AG09319 (cell line): ENCODE results near the gene RNF17.

Experiments
- DNase-seq: peaks from one replicate; pipeline ENCODE4 v3.0.0-alpha.2; 2010; ENCODE audit warnings: low read depth; ENCODE audit errors: extremely low read depth
- CTCF ChIP-seq: IDR thresholded peaks from 2 replicates; pipeline ENCODE4 v1.5.1; 2011; ENCODE audit warnings: low read depth, mild to moderate bottlenecking, inconsistent platforms, low read length, moderate library complexity

RNF17 gene

DNA sequence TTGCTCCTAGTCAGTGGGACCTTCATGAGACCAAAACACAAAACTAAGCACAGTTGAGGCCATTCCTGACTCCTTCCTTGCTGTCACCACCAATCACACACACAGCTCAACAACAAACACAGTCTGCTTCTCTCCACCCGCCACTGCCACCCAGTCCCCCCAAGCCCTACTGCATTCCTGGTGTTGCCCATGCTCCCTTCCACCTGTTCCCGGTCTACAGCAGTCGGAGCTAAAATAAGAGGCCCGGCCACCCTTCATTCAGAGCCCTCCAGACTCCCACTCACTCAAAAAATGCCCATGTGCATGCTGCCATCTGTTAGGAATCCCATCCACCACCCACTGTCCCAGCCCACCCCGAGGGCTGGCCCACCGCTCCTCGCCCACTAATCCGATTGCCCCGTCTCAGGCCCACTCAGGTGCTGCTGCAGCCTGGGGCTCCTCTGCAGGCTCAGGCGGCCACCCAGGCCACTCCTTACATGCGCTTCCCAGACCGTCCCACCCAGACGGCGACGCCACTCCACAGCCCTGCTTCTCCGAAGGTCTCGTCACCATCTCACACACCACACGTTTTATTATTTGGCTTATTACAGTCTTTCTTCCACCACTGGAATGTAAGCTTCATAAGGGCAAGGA is 127.6 kb downstream of the RNF17 start:
- no peak for DNase-seq
- TF ChIP-seq CTCF, result no peak

DNA sequence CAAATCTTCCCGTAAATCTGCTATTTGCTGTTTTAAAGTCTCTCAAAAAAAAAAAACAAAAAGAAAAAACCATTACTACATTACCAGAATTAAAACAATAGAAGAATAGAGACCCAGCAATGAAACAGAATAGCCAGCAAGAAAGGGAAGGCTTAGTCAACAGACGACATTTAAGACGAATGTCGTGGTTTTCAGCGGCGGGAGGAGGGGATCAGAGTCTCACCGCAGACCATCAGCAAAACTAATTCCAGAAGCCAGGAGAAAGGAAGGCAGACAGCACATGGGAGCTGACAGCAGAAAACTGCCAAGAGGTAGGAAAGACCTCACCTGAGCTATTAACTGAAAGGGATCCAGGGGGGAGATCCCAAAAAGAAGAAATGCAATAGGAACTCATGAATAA is 128.9 kb downstream of the RNF17 start:
- no peak for TF ChIP-seq CTCF
- no peak for DNase-seq

DNA sequence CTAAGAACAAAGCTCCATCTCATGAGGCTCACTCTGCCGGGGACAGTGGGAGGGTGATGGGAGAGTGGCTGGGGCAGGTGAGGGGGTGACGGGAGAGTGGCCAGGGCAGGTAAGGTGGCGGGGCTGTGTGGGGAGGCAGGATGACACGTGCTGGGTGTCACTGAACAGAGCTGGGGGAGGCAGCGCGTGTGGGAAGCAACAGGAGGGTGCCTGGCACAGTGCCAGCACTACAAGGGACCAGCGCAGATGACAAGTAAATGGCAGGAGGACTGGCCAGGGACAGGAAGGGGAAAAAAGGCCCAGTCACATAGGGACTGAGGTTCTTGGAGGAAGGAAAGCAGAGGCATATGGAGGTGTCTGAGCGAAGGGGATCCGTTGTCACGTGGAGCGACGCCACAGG is 129.9 kb downstream of the RNF17 start:
- no peak for DNase-seq
- no peak for TF ChIP-seq CTCF

GRCh38 chr13:24894277-24894971 is 130.5 kb downstream of the RNF17 start:
- no peak for TF ChIP-seq CTCF
- no peak for DNase-seq

DNA sequence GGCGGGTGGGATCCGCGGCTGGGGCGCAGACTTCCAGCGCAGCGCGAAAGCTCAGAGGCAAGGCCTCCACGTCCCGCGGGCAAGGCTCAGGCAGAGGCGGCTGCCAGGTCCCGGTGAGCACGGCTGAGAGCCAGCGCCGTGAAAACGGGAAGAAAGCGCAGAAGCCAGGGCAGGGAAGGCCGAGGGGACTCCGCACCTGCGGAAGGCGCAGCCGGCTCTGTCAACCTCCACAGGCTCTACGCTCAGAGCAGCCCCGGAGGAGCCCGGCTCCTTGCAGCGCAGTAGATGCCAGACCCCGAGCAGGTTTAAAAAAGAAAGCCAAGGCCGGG is 131.0 kb downstream of the RNF17 start:
- no peak for DNase-seq
- no peak for TF ChIP-seq CTCF

- no peak for TF ChIP-seq CTCF
These were observed 132.1 kb downstream of the RNF17 start for GRCh38 chr13:24896061-24896460.

DNA sequence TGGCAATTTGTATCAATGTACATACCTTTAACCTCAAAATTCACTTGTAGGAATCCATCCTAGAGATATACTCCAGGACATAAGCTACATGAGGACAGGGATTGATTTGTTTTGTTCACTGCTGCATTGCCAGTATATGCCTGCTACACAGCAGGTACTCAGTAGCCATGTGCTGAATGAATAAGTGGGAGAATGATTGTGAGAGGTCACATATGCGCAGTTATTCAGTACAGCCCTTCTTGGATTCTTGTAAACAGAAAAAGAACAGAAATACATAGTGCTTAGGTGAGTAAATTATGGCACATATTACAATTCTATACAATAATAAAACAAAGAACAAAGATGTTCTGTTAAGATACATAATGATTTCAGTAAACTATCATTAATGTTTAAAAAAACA is 133.3 kb downstream of the RNF17 start:
- TF ChIP-seq CTCF, result no peak
- DNase-seq, result no peak

More at GRCh38 chr13:24896061-24896460, 132.1 kb downstream of the RNF17 start:
- no peak for DNase-seq
